Hepatocyte (in vitro differentiated cells): ENCODE data around the gene RCL1. TPM values are rescaled to one million over a fixed set of nuclear protein-coding genes. Genes with fewer than 3 reads are reported as not detected.

Experiments
- DNase-seq: peaks from one replicate; pipeline ENCODE4 v3.0.0-alpha.2; 2016; ENCODE audit warnings: low spot score
- H2AFZ ChIP-seq: fragments of 200-600 bp; sonication (generic); 2 replicates; pipeline ENCODE4 v1.6.0; 2016; ENCODE audit warnings: antibody characterized with exemption, mild to moderate bottlenecking
- H3K27ac ChIP-seq: fragments of 200-600 bp; sonication (generic); 2 replicates; pipeline ENCODE4 v1.5.1; 2016; ENCODE audit warnings: mild to moderate bottlenecking
- H3K27me3 ChIP-seq: fragments of 200-600 bp; sonication (generic); 2 replicates; pipeline ENCODE4 v1.6.1; 2016
- H3K36me3 ChIP-seq: fragments of 200-600 bp; sonication (generic); replicated peaks from 2 replicates; pipeline ENCODE4 v1.5.1; 2016; ENCODE audit warnings: low read depth; ENCODE audit not compliant: insufficient read depth
- H3K4me1 ChIP-seq: fragments of 200-600 bp; sonication (generic); 2 replicates; pipeline ENCODE4 v1.5.1; 2016; ENCODE audit warnings: mild to moderate bottlenecking, moderate library complexity; ENCODE audit not compliant: insufficient read depth
- H3K4me2 ChIP-seq: fragments of 200-600 bp; sonication (generic); 2 replicates; pipeline ENCODE4 v1.6.0; 2016
- H3K4me3 ChIP-seq: fragments of 200-600 bp; sonication (generic); 2 replicates; pipeline ENCODE4 v1.5.1; 2016; ENCODE audit warnings: mild to moderate bottlenecking
- H3K79me2 ChIP-seq: fragments of 200-600 bp; sonication (generic); 2 replicates; pipeline ENCODE4 v1.6.0; 2017; ENCODE audit warnings: mild to moderate bottlenecking
- H3K9me2 ChIP-seq: fragments of 200-600 bp; sonication (generic); replicated peaks from 2 replicates; pipeline ENCODE4 v1.6.0; 2017; ENCODE audit warnings: mild to moderate bottlenecking; ENCODE audit not compliant: insufficient read depth
- H3K9me3 ChIP-seq: fragments of 200-600 bp; sonication (generic); 2 replicates; pipeline ENCODE4 v1.5.1; 2016; ENCODE audit warnings: low read depth, mild to moderate bottlenecking
- H4K20me1 ChIP-seq: fragments of 200-600 bp; sonication (generic); 2 replicates; pipeline ENCODE4 v1.6.0; 2016; ENCODE audit warnings: mild to moderate bottlenecking; ENCODE audit not compliant: insufficient read depth, poor library complexity, severe bottlenecking
- EZH2 ChIP-seq: fragments of 200-600 bp; sonication (generic); IDR thresholded peaks from 2 replicates; pipeline ENCODE4 v1.6.1; 2016; ENCODE audit warnings: antibody characterized with exemption, mild to moderate bottlenecking, borderline replicate concordance
- EZH2phosphoT487 ChIP-seq: fragments of 200-600 bp; sonication (generic); IDR thresholded peaks from one replicate; pipeline ENCODE4 v1.6.1; 2018; ENCODE audit warnings: antibody characterized with exemption, mild to moderate bottlenecking, low read depth, moderate library complexity; ENCODE audit not compliant: unreplicated experiment, severe bottlenecking
- WGBS: methylation state at CpG from one replicate; pipeline ENCODE4 v1.1.6; 2016; ENCODE audit warnings: low lambda C conversion rate; ENCODE audit errors: missing lambda C conversion rate; 5-methylcytosine and 5-hydroxymethylcytosine counted together
- polyA plus RNA-seq: library from polyadenylated mRNA; unstranded; fragments of >200 nt; fragmentation: Nextera tagmentation; extraction: Ambion mirVana; gene quantifications from 2 replicates; pipeline ENCODE4 v1.2.1, GENCODE V29; 2016
- total RNA-seq: library from RNA; depleted of rRNA; stranded (reverse); fragments of >200 nt; gene quantifications from 2 replicates; pipeline ENCODE4 v1.2.3, GENCODE V29; 2014
- TF ChIP-seq, protein P1 (sequence below): fragments of 200-600 bp; sonication (generic); IDR thresholded peaks from 2 replicates; pipeline ENCODE4 v1.5.1; 2016; ENCODE audit warnings: antibody characterized with exemption, mild to moderate bottlenecking; ENCODE audit not compliant: poor library complexity

RCL1 gene
- total and polyA plus RNA-seq, 2 experiments from 2014 or later, result 25.6 to 30.1 TPM

DNA sequence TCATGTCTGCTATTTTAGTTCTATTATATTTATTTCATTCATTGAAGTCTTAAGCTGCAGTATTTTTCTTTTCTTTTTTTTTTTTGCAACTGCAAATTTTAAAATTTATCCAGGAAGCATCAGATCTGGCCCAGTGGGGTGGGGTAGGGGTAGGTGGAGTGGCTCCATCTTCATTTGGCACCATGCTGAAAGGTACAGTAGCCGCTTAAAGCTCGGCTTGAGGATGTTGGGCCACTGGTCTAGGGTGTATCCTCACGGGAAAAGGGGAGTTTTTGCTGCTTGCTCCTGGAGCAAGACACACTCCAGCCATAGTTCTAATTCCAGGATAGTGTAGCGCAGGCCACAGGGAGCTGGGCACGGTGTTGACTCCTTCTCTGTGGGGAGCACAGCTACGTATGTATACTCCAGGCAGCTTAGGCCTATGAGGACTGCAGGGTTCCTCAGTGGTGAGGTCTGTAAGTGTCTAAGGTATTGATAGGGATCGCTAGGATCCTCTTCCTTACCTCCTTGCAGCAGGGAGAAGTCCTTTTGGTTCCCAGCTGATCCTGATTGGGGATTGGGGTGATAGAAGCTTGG is 22.7 kb downstream of the RCL1 start:
- H2AFZ ChIP-seq, result no peak overlapping the region
- H3K9me3 ChIP-seq, result no peaks in the 10 kb centered on the region
- no peaks in the 10 kb centered on the region for H4K20me1 ChIP-seq
- H3K27ac ChIP-seq, result no peak overlapping the region
- H3K27me3 ChIP-seq, result no peaks in the 10 kb centered on the region
- no peaks in the 10 kb centered on the region for H3K4me1 ChIP-seq
- H3K4me3 ChIP-seq, result no peak overlapping the region
- TF ChIP-seq, protein P1, sequence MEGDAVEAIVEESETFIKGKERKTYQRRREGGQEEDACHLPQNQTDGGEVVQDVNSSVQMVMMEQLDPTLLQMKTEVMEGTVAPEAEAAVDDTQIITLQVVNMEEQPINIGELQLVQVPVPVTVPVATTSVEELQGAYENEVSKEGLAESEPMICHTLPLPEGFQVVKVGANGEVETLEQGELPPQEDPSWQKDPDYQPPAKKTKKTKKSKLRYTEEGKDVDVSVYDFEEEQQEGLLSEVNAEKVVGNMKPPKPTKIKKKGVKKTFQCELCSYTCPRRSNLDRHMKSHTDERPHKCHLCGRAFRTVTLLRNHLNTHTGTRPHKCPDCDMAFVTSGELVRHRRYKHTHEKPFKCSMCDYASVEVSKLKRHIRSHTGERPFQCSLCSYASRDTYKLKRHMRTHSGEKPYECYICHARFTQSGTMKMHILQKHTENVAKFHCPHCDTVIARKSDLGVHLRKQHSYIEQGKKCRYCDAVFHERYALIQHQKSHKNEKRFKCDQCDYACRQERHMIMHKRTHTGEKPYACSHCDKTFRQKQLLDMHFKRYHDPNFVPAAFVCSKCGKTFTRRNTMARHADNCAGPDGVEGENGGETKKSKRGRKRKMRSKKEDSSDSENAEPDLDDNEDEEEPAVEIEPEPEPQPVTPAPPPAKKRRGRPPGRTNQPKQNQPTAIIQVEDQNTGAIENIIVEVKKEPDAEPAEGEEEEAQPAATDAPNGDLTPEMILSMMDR, result no peak
- TF ChIP-seq EZH2phosphoT487 (no peak), EZH2 (no peak)
- WGBS, result 89% methylated on average over 7 of the region's 7 CpGs
- no peaks in the 10 kb centered on the region for H3K36me3 ChIP-seq
- H3K9me2 ChIP-seq, result no peaks in the 10 kb centered on the region
- no peak for DNase-seq
- H3K79me2 ChIP-seq, result peaks cover 78% of the 10 kb centered on the region
- H3K4me2 ChIP-seq, result no peak overlapping the region

DNA sequence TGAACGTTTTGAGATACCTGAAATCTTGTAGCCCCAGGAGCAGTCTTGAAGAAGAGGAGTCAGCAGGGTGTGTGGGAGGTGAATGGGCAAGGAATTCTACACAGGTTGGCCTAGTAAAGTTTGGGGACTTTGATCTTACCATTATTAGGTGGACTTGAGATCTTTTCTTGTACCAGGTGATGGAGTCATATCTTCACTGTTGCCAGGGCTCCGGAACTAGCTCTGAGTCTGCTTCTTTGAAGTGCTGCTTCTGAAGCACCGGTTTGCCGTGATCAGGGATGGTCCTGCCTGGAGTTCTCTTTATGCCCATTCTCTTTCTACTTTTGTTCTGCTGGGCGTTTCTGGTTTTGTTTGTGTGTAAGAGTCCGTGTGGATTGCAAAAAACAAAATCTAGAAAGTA is 27.4 kb downstream of the RCL1 start:
- no peaks in the 10 kb centered on the region for H3K9me2 ChIP-seq
- no peaks in the 10 kb centered on the region for H3K9me3 ChIP-seq
- TF ChIP-seq, protein P1, result no peak
- TF ChIP-seq EZH2 (no peak), EZH2phosphoT487 (no peak)
- no peak for DNase-seq
- no peaks in the 10 kb centered on the region for H3K36me3 ChIP-seq
- no peak overlapping the region for H3K4me3 ChIP-seq
- no peaks in the 10 kb centered on the region for H3K4me1 ChIP-seq
- no peaks in the 10 kb centered on the region for H3K27me3 ChIP-seq
- peaks cover 66% of the 10 kb centered on the region for H3K79me2 ChIP-seq
- H3K4me2 ChIP-seq, result no peak overlapping the region
- no peak overlapping the region for H2AFZ ChIP-seq
- 82% methylated on average over 6 of the region's 6 CpGs for WGBS
- H3K27ac ChIP-seq, result no peak overlapping the region
- no peaks in the 10 kb centered on the region for H4K20me1 ChIP-seq

DNA sequence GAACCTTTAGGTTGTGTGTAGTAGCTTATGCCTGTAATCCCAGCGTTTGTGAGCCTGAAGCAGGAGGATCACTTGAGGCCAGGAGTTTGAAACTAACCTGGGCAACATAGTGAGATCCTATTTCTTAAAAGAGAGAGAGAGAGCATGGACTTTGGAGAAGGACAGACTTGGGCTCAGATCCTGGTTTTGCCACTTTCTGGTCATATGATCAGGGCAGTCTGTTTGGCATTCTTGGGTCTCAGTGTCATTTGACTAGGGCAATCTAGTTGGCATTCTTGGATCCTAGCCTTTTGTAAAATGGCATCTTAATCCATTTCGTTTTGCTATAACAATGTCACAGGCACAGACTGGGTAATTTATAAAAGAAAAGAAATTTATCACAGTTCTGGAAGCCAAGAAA is 28.4 kb downstream of the RCL1 start:
- Histone ChIP-seq H3K27me3 (no peaks in the 10 kb centered on the region), H3K79me2 (peaks cover 66% of the 10 kb centered on the region), H3K27ac (no peak overlapping the region), H3K36me3 (no peaks in the 10 kb centered on the region), H4K20me1 (no peaks in the 10 kb centered on the region), H3K4me2 (no peak overlapping the region), H3K4me3 (no peak overlapping the region), H3K9me2 (no peaks in the 10 kb centered on the region), H3K4me1 (no peaks in the 10 kb centered on the region), H2AFZ (no peak overlapping the region), H3K9me3 (no peaks in the 10 kb centered on the region)
- 96% methylated on average over 2 of the region's 2 CpGs for WGBS
- no peak for TF ChIP-seq EZH2
- no peak for DNase-seq

DNA sequence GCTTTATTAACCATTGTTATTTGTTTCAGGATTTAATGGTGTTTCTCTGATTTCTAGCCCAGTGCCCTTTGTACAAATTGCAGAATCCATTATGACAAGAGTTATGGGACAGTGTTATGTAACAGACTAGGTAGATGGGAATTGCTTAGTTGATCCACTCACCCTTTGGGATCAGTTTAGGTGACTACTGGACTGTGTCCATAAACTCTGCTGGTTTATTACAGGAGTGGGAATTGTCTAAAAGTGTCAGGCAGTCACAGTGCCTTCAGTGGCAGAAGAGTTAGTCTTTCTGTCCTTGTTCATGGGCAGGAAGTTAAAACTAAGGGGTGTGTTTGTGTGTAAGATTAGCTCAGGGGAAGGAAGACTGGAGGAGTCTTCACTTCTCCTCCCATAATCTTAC is 29.3 kb downstream of the RCL1 start:
- H3K4me1 ChIP-seq, result no peaks in the 10 kb centered on the region
- no peak for DNase-seq
- no peaks in the 10 kb centered on the region for H3K9me3 ChIP-seq
- H3K36me3 ChIP-seq, result no peaks in the 10 kb centered on the region
- H4K20me1 ChIP-seq, result no peaks in the 10 kb centered on the region
- H3K27me3 ChIP-seq, result no peaks in the 10 kb centered on the region
- peaks cover 60% of the 10 kb centered on the region for H3K79me2 ChIP-seq
- no peak overlapping the region for H3K4me3 ChIP-seq
- no peak overlapping the region for H3K4me2 ChIP-seq
- no peak overlapping the region for H3K27ac ChIP-seq
- TF ChIP-seq, protein P1, result no peak
- no peak overlapping the region for H2AFZ ChIP-seq
- H3K9me2 ChIP-seq, result no peaks in the 10 kb centered on the region
